GM06990 (cell line): ENCODE results near the gene RHBDD1.
A peak's percentile ranks its signal among the peaks of the same experiment; 100 is the strongest.

Experiments used
- DNase-seq: peaks from one replicate; pipeline ENCODE4 v3.0.0-alpha.2; 2011; ENCODE audit not compliant: insufficient read length; ENCODE audit errors: extremely low read depth
- H3K27me3 ChIP-seq: replicated peaks from 2 replicates; pipeline ENCODE4 v1.6.0; 2011; ENCODE audit warnings: low read length; ENCODE audit not compliant: control insufficient read depth, insufficient read depth
- H3K36me3 ChIP-seq: 2 replicates; pipeline ENCODE4 v1.5.1; 2011; ENCODE audit warnings: low read length; ENCODE audit not compliant: control insufficient read depth, insufficient read depth
- H3K4me3 ChIP-seq: replicated peaks from 2 replicates; pipeline ENCODE4 v1.5.1; 2011; ENCODE audit warnings: low read depth, mild to moderate bottlenecking, control low read depth, low read length
- CTCF ChIP-seq: IDR thresholded peaks from 2 replicates; pipeline ENCODE4 v1.5.1; 2011; ENCODE audit warnings: low read length, control low read depth, mild to moderate bottlenecking, inconsistent platforms; ENCODE audit not compliant: insufficient read depth, poor library complexity, severe bottlenecking

Gene RHBDD1

GRCh38 chr2:226835796-226836547 is at the start of gene RHBDD1:
Gene RHBDD1, plus strand, starts transcription at chr2:226836054. Its CDS starts 28,640 bp downstream, at chr2:226864694.
- H3K4me3 ChIP-seq, result peak within 1 kb of the TSS; percentile 83
- H3K27me3 ChIP-seq, result no peaks in the 10 kb centered on the region
- DNase-seq, result peak; percentile 98
- no peak for TF ChIP-seq CTCF
- H3K36me3 ChIP-seq, result no peaks in the 10 kb centered on the region

- Histone ChIP-seq H3K36me3 (no peaks in the 10 kb centered on the region), H3K27me3 (no peaks in the 10 kb centered on the region), H3K4me3 (no peak overlapping the region)
- no peak for DNase-seq
- no peak for TF ChIP-seq CTCF
These were observed 47.8 kb upstream of the RHBDD1 start for GRCh38 chr2:226788064-226788463.

- no peaks in the 10 kb centered on the region for H3K36me3 ChIP-seq
- DNase-seq, result no peak
- H3K4me3 ChIP-seq, result no peak overlapping the region
- H3K27me3 ChIP-seq, result no peaks in the 10 kb centered on the region
- no peak for TF ChIP-seq CTCF
These were observed 46.9 kb upstream of the RHBDD1 start for GRCh38 chr2:226788881-226789490.

GRCh38 chr2:226790011-226790410 is 45.8 kb upstream of the RHBDD1 start:
- no peak for DNase-seq
- Histone ChIP-seq H3K36me3 (no peaks in the 10 kb centered on the region), H3K4me3 (no peak overlapping the region), H3K27me3 (no peaks in the 10 kb centered on the region)
- no peak for TF ChIP-seq CTCF

- TF ChIP-seq CTCF, result no peak
- DNase-seq, result no peak
- H3K4me3 ChIP-seq, result no peak overlapping the region
- no peaks in the 10 kb centered on the region for H3K36me3 ChIP-seq
- H3K27me3 ChIP-seq, result no peaks in the 10 kb centered on the region
These were observed 45.4 kb upstream of the RHBDD1 start for GRCh38 chr2:226790431-226790830.
